ENCODE measurements around the gene NAV2. TPM values are rescaled to one million over a fixed set of nuclear protein-coding genes. Genes with fewer than 3 reads are reported as not detected.

Gene NAV2
- polyA plus RNA-seq, 1 donor from 2014 or later, result 3.0 TPM

DNA sequence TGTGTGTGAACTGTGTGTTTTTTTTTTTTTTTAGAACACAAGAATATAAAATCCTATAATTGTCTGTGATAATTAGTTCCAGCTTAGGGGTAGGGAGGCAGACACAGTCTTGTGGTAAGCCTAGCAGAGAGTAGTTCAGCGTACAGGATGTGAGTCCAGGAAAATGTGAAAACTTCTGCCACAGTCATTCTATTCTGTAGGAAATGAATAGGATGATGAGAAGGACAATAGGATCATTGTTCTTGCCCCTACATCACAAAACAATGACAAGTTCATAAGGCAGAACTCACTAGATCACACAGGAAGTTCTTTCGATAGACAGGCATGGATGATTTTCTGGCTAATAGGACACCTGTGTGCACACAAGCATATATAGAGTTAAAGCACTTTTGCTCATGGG lies 132.2 kb downstream of the NAV2 start:
- Histone ChIP-seq H2AFZ (ENCODE audit: low read depth, low read length) (no peak overlapping the region), H3K9me3 (ENCODE audit: low read length) (no peaks in the 10 kb centered on the region), H3K9ac (ENCODE audit: low read length) (no peak overlapping the region), H3F3A (ENCODE audit: insufficient read depth, low read length, poor library complexity, severe bottlenecking) (no peaks in the 10 kb centered on the region), H3K27ac (ENCODE audit: low read length) (no peak overlapping the region), H4K20me1 (ENCODE audit: insufficient read depth) (no peaks in the 10 kb centered on the region), H3K79me2 (replicated peaks; ENCODE audit: insufficient read depth, low read length) (no peaks in the 10 kb centered on the region), H3K27me3 (ENCODE audit: insufficient read depth, low read depth, low read length) (no peaks in the 10 kb centered on the region), H3K4me3 (ENCODE audit: low read length) (no peak overlapping the region), H3K9me2 (ENCODE audit: insufficient read depth, low read length) (no peaks in the 10 kb centered on the region), H3K36me3 (ENCODE audit: insufficient read depth, low read length) (no peaks in the 10 kb centered on the region), H3K4me2 (ENCODE audit: low read length) (no peak overlapping the region)
- TF ChIP-seq SMC3 (conservative IDR thresholded peaks at IDR 0.05; ENCODE audit: poor library complexity) (no peak), EZH2 (IDR thresholded peaks at IDR 0.05; ENCODE audit: borderline replicate concordance, insufficient read depth, low read length, poor library complexity, severe bottlenecking) (no peak), TAF1 (IDR thresholded peaks at IDR 0.05; ENCODE audit: low read depth) (no peak), POLR2AphosphoS5 (IDR thresholded peaks at IDR 0.05) (no peak), RAD21 (conservative IDR thresholded peaks at IDR 0.05) (no peak)
- TF ChIP-seq, protein P1, sequence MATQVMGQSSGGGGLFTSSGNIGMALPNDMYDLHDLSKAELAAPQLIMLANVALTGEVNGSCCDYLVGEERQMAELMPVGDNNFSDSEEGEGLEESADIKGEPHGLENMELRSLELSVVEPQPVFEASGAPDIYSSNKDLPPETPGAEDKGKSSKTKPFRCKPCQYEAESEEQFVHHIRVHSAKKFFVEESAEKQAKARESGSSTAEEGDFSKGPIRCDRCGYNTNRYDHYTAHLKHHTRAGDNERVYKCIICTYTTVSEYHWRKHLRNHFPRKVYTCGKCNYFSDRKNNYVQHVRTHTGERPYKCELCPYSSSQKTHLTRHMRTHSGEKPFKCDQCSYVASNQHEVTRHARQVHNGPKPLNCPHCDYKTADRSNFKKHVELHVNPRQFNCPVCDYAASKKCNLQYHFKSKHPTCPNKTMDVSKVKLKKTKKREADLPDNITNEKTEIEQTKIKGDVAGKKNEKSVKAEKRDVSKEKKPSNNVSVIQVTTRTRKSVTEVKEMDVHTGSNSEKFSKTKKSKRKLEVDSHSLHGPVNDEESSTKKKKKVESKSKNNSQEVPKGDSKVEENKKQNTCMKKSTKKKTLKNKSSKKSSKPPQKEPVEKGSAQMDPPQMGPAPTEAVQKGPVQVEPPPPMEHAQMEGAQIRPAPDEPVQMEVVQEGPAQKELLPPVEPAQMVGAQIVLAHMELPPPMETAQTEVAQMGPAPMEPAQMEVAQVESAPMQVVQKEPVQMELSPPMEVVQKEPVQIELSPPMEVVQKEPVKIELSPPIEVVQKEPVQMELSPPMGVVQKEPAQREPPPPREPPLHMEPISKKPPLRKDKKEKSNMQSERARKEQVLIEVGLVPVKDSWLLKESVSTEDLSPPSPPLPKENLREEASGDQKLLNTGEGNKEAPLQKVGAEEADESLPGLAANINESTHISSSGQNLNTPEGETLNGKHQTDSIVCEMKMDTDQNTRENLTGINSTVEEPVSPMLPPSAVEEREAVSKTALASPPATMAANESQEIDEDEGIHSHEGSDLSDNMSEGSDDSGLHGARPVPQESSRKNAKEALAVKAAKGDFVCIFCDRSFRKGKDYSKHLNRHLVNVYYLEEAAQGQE (IDR thresholded peaks at IDR 0.05; ENCODE audit: borderline replicate concordance), result no peak
- TF ChIP-seq, protein P2, sequence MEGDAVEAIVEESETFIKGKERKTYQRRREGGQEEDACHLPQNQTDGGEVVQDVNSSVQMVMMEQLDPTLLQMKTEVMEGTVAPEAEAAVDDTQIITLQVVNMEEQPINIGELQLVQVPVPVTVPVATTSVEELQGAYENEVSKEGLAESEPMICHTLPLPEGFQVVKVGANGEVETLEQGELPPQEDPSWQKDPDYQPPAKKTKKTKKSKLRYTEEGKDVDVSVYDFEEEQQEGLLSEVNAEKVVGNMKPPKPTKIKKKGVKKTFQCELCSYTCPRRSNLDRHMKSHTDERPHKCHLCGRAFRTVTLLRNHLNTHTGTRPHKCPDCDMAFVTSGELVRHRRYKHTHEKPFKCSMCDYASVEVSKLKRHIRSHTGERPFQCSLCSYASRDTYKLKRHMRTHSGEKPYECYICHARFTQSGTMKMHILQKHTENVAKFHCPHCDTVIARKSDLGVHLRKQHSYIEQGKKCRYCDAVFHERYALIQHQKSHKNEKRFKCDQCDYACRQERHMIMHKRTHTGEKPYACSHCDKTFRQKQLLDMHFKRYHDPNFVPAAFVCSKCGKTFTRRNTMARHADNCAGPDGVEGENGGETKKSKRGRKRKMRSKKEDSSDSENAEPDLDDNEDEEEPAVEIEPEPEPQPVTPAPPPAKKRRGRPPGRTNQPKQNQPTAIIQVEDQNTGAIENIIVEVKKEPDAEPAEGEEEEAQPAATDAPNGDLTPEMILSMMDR (IDR thresholded peaks at IDR 0.05; ENCODE audit: poor library complexity, severe bottlenecking), result no peak

DNA sequence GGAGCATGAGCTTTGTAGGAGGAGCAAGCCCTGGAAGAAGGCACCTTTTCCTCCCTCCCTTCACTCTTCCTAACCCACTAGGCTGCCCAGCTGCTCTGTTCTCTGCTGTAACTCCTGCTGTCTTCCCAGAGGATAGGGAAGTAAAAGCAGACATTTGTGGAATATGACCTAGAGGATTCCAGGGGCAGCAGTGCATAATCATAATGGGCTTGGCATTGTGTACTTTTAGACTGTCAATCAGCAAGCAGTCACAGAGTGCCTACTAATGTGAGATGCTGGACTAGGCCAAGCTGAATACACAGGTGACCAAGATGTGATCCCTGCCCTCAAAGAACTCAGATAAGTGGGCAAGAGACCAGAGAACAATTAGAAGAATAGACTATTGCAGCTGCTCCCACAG lies 133.0 kb downstream of the NAV2 start:
- Histone ChIP-seq H3K27me3 (ENCODE audit: insufficient read depth, low read depth, low read length) (no peaks in the 10 kb centered on the region), H3K4me2 (ENCODE audit: low read length) (no peak overlapping the region), H3K79me2 (replicated peaks; ENCODE audit: insufficient read depth, low read length) (no peaks in the 10 kb centered on the region), H3K9me2 (ENCODE audit: insufficient read depth, low read length) (no peaks in the 10 kb centered on the region), H3K9me3 (ENCODE audit: low read length) (no peaks in the 10 kb centered on the region), H3K36me3 (ENCODE audit: insufficient read depth, low read length) (no peaks in the 10 kb centered on the region), H4K20me1 (ENCODE audit: insufficient read depth) (no peaks in the 10 kb centered on the region), H3F3A (ENCODE audit: insufficient read depth, low read length, poor library complexity, severe bottlenecking) (no peaks in the 10 kb centered on the region), H3K27ac (ENCODE audit: low read length) (no peak overlapping the region), H2AFZ (ENCODE audit: low read depth, low read length) (no peak overlapping the region), H3K9ac (ENCODE audit: low read length) (no peak overlapping the region), H3K4me3 (ENCODE audit: low read length) (no peak overlapping the region)
- TF ChIP-seq MXI1 (conservative IDR thresholded peaks at IDR 0.05; ENCODE audit: poor library complexity, severe bottlenecking), result no peak
- TF ChIP-seq TAF1 (IDR thresholded peaks at IDR 0.05; ENCODE audit: low read depth), result no peak
- no peak for TF ChIP-seq RAD21 (conservative IDR thresholded peaks at IDR 0.05)
- no peak for TF ChIP-seq SMC3 (conservative IDR thresholded peaks at IDR 0.05; ENCODE audit: poor library complexity)

DNA sequence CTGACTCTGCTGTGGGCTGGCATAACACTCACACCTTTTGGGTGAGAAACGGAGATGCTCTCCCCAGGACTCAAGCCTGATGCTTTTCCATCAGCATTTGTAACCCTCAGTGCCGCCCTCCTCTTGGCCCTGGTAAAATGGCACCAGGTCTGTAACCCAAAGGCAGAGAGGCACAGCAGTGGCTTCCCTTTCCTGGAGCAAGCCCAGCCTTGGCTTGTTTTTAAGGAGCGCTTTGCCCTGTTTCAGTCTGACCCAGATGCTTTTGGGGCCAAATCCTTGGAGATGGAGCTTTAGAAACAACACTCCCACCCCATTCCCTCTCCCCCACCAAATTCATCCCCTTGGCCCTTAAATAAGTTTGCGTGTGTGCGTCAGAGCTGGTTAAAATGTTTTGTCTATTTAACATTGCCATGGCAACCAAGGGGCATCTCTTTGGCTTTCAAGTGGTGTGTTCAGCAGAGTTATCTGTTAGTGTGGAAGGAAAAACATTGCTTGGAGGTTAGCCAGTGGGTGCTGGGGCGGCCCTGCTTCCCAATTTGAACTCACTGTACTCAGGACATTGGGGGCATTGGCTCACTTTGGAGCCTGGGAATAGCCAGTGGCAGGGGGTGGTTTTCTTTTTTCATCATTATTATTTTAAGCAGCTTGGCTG lies 134.1 kb downstream of the NAV2 start:
- Histone ChIP-seq H2AFZ (ENCODE audit: low read depth, low read length) (no peak overlapping the region), H3K9ac (ENCODE audit: low read length) (no peak overlapping the region), H3K9me3 (ENCODE audit: low read length) (no peaks in the 10 kb centered on the region), H3K4me2 (ENCODE audit: low read length) (no peak overlapping the region), H3K27me3 (ENCODE audit: insufficient read depth, low read depth, low read length) (no peaks in the 10 kb centered on the region), H3K36me3 (ENCODE audit: insufficient read depth, low read length) (no peaks in the 10 kb centered on the region), H4K20me1 (ENCODE audit: insufficient read depth) (no peaks in the 10 kb centered on the region), H3F3A (ENCODE audit: insufficient read depth, low read length, poor library complexity, severe bottlenecking) (no peaks in the 10 kb centered on the region), H3K4me3 (ENCODE audit: low read length) (no peak overlapping the region), H3K79me2 (replicated peaks; ENCODE audit: insufficient read depth, low read length) (no peaks in the 10 kb centered on the region), H3K27ac (ENCODE audit: low read length) (no peak overlapping the region), H3K9me2 (ENCODE audit: insufficient read depth, low read length) (no peaks in the 10 kb centered on the region)
- no peak for TF ChIP-seq EP300 (conservative IDR thresholded peaks at IDR 0.05; ENCODE audit: poor library complexity, severe bottlenecking)
- no peak for TF ChIP-seq EZH2 (IDR thresholded peaks at IDR 0.05; ENCODE audit: borderline replicate concordance, insufficient read depth, low read length, poor library complexity, severe bottlenecking)
- TF ChIP-seq RAD21 (conservative IDR thresholded peaks at IDR 0.05), result no peak
- TF ChIP-seq POLR2AphosphoS5 (IDR thresholded peaks at IDR 0.05), result no peak
- no peak for TF ChIP-seq MXI1 (conservative IDR thresholded peaks at IDR 0.05; ENCODE audit: poor library complexity, severe bottlenecking)
- TF ChIP-seq, protein P2 (IDR thresholded peaks at IDR 0.05; ENCODE audit: poor library complexity, severe bottlenecking), result no peak
- TF ChIP-seq TAF1 (IDR thresholded peaks at IDR 0.05; ENCODE audit: low read depth), result no peak
- no peak for TF ChIP-seq SMC3 (conservative IDR thresholded peaks at IDR 0.05; ENCODE audit: poor library complexity)
- TF ChIP-seq, protein P1 (IDR thresholded peaks at IDR 0.05; ENCODE audit: borderline replicate concordance), result no peak

Measured in neural cell (in vitro differentiated cells).